Breast epithelium (tissue), 4 donors: ENCODE measurements around the gene DNAJC16. TPM values are rescaled to one million over a fixed set of nuclear protein-coding genes. Genes with fewer than 3 reads are reported as not detected.

Source experiments
- DNase-seq, 2 donors: peaks; one replicate each; pipeline ENCODE4 v3.0.0-alpha.2; 2019; ENCODE audit warnings: low spot score in 2 of 2
- H3K27ac ChIP-seq, 2 donors: fragments of 200-600 bp; sonication (generic) in 1 of 2; one replicate each; pipeline ENCODE4 v1.5.1; 2016 to 2019; ENCODE audit warnings: mild to moderate bottlenecking in 1 of 2
- H3K27me3 ChIP-seq, 2 donors: fragments of 200-600 bp; sonication (generic) in 1 of 2; one replicate each; pipeline versions ENCODE4 v1.5.1 to v1.6.0; 2017 to 2019; ENCODE audit warnings: control low read depth in 1 of 2, mild to moderate bottlenecking in 1 of 2
- H3K36me3 ChIP-seq: fragments of 200-600 bp; one replicate; pipeline ENCODE4 v1.5.1; 2019
- H3K4me1 ChIP-seq, 2 donors: fragments of 200-600 bp; sonication (generic); one replicate each; pipeline ENCODE4 v1.5.1; 2016 to 2019; ENCODE audit warnings: control low read depth in 1 of 2
- H3K4me3 ChIP-seq, 3 donors: fragments of 200-600 bp; sonication (generic); 1 replicate in 2 of 3; 2 replicates in 1 of 3; pipeline ENCODE4 v1.5.1; 2016 to 2019; ENCODE audit warnings: mild to moderate bottlenecking in 3 of 3, moderate library complexity in 2 of 3
- H3K9me3 ChIP-seq, 2 donors: fragments of 200-600 bp; sonication (generic) in 1 of 2; one replicate each; pipeline ENCODE4 v1.5.1; 2016 to 2019; ENCODE audit warnings: control low read depth in 1 of 2
- POLR2A ChIP-seq: fragments of 450-650 bp; IDR thresholded peaks from one replicate; pipeline ENCODE4 v1.6.1; 2016; ENCODE audit warnings: antibody characterized with exemption, mild to moderate bottlenecking, moderate library complexity
- POLR2AphosphoS5 ChIP-seq, 3 donors: sonication (generic); formaldehyde crosslinking; IDR thresholded peaks; one replicate each; pipeline ENCODE4 v1.6.1; 2017; ENCODE audit warnings: antibody characterized with exemption in 3 of 3
- intact Hi-C: fragments of 100-400 bp; cut with DNase I; formaldehyde crosslinking; loops from one replicate; pipeline ENCODE4 v1.15.1; 2023; ENCODE audit warnings: low total_unique reads
- total RNA-seq, 3 donors: library from RNA; depleted of rRNA; stranded (reverse); fragments of >200 nt; gene quantifications; one replicate each; pipeline ENCODE4 v1.1.0, GENCODE V29; 2016
- TF ChIP-seq, protein P1 (sequence below), 3 donors: fragments of 450-650 bp; IDR thresholded peaks; one replicate each; pipeline ENCODE4 v1.5.1; 2016 to 2017; ENCODE audit warnings: antibody characterized with exemption in 3 of 3, mild to moderate bottlenecking in 3 of 3, moderate library complexity in 3 of 3

DNAJC16 gene
- total RNA-seq, 3 donors from 2014 or later = 14.1 to 30.4 (median 21.0) TPM

- intact Hi-C loops = no loop called here
- Histone ChIP-seq H3K9me3 (no peaks in the 10 kb centered on the region), H3K4me1 (no peaks in the 10 kb centered on the region), H3K27ac (no peak overlapping the region), H3K36me3 (peaks cover 11% of the 10 kb centered on the region), H3K27me3 (no peaks in the 10 kb centered on the region), H3K4me3 (no peak overlapping the region)
- TF ChIP-seq POLR2AphosphoS5 (IDR thresholded peaks at IDR 0.05) = no peak
- TF ChIP-seq, protein P1, sequence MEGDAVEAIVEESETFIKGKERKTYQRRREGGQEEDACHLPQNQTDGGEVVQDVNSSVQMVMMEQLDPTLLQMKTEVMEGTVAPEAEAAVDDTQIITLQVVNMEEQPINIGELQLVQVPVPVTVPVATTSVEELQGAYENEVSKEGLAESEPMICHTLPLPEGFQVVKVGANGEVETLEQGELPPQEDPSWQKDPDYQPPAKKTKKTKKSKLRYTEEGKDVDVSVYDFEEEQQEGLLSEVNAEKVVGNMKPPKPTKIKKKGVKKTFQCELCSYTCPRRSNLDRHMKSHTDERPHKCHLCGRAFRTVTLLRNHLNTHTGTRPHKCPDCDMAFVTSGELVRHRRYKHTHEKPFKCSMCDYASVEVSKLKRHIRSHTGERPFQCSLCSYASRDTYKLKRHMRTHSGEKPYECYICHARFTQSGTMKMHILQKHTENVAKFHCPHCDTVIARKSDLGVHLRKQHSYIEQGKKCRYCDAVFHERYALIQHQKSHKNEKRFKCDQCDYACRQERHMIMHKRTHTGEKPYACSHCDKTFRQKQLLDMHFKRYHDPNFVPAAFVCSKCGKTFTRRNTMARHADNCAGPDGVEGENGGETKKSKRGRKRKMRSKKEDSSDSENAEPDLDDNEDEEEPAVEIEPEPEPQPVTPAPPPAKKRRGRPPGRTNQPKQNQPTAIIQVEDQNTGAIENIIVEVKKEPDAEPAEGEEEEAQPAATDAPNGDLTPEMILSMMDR (IDR thresholded peaks at IDR 0.05) = no peak
- TF ChIP-seq POLR2A = no peak
- no peak for DNase-seq
Measured at GRCh38 chr1:15543589-15544568, 17.2 kb downstream of the DNAJC16 start.

GRCh38 chr1:15546641-15547040, 20.0 kb downstream of the DNAJC16 start:
- Histone ChIP-seq H3K4me1 (no peaks in the 10 kb centered on the region), H3K4me3 (no peak overlapping the region), H3K27me3 (no peaks in the 10 kb centered on the region), H3K27ac (no peak overlapping the region), H3K36me3 (peaks cover 6% of the 10 kb centered on the region), H3K9me3 (no peaks in the 10 kb centered on the region)
- TF ChIP-seq POLR2A = no peak
- TF ChIP-seq, protein P1 (IDR thresholded peaks at IDR 0.05) = no peak
- no peak for TF ChIP-seq POLR2AphosphoS5 (IDR thresholded peaks at IDR 0.05)
- no peak for DNase-seq
- intact Hi-C loops = no loop called here

- no peak for DNase-seq
- H3K27ac ChIP-seq = no peak overlapping the region
- H3K4me1 ChIP-seq = no peaks in the 10 kb centered on the region
- H3K36me3 ChIP-seq = no peaks in the 10 kb centered on the region
- intact Hi-C loops = no loop called here
- H3K27me3 ChIP-seq = no peaks in the 10 kb centered on the region
- no peaks in the 10 kb centered on the region for H3K9me3 ChIP-seq
- H3K4me3 ChIP-seq = no peak overlapping the region
- TF ChIP-seq POLR2A (no peak), POLR2AphosphoS5 (IDR thresholded peaks at IDR 0.05) (no peak)
- TF ChIP-seq, protein P1 (IDR thresholded peaks at IDR 0.05) = no peak
Measured at GRCh38 chr1:15550573-15550972, 23.9 kb downstream of the DNAJC16 start.

GRCh38 chr1:15557008-15557407, 30.4 kb downstream of the DNAJC16 start:
- no peak for TF ChIP-seq POLR2AphosphoS5 (IDR thresholded peaks at IDR 0.05)
- TF ChIP-seq, protein P1 (IDR thresholded peaks at IDR 0.05) = no peak
- TF ChIP-seq POLR2A = no peak
- Histone ChIP-seq H3K4me1 (no peaks in the 10 kb centered on the region), H3K27ac (no peak overlapping the region), H3K27me3 (no peaks in the 10 kb centered on the region), H3K4me3 (no peak overlapping the region), H3K9me3 (no peaks in the 10 kb centered on the region), H3K36me3 (no peaks in the 10 kb centered on the region)
- intact Hi-C loops = no loop called here
- DNase-seq = no peak

DNA sequence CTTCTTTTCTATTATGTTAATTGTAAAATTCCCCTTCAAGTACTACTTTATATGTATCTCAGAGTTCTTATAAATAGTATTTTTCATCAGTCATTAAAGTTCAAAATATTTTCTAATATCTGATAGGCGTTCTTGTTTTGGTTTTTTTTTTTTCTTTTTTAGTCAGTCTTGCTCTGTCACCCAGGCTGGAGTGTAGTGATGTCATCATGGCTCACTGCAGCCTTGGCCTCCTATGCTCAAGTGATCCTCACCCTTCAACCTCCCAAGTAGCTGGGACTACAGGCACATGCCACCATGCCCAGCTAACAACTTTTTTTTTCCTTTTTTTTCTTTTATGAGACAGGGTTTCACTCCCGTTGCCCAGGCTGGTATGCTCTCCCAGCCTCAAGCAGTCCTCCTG, 30.9 kb downstream of the DNAJC16 start:
- intact Hi-C loops = no loop called here
- H3K4me3 ChIP-seq = no peak overlapping the region
- H3K27ac ChIP-seq = no peak overlapping the region
- no peaks in the 10 kb centered on the region for H3K27me3 ChIP-seq
- H3K36me3 ChIP-seq = no peaks in the 10 kb centered on the region
- TF ChIP-seq, protein P1 (IDR thresholded peaks at IDR 0.05) = no peak
- no peak for TF ChIP-seq POLR2A
- no peak for TF ChIP-seq POLR2AphosphoS5 (IDR thresholded peaks at IDR 0.05)
- no peaks in the 10 kb centered on the region for H3K9me3 ChIP-seq
- DNase-seq = no peak
- H3K4me1 ChIP-seq = no peaks in the 10 kb centered on the region
